ENCODE results near the gene AKT1.
"Not testable (repeated sequence)": the region's sequence is repeated elsewhere in the genome, so short reads cannot be mapped to it uniquely, and the experiment has no call there.

The AKT1 gene

DNA sequence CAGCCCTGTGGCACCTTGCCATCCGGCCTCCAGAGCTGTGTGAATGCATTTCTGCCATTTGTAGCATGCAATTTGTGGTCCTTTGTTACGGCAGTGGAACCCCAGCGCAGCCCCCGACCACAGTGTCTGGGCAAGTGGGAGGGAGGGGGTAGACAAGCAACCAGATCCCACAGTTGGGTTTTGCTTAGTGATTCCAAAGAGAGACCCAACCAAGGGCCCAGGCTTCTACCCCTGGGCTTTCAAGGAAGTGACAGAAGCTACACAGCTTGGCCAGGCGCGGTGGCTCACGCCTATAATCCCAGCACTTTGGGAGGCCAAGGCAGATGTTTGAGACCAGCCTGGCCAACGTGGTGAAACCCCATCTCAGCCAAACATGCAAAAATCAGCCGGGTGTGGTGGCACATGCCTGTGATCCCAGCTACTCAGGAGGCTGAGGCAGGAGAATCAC, 23.2 kb upstream of the AKT1 start:
- no peak for DNase-seq (ENCODE audit: low read depth in 2 of 2)

DNA sequence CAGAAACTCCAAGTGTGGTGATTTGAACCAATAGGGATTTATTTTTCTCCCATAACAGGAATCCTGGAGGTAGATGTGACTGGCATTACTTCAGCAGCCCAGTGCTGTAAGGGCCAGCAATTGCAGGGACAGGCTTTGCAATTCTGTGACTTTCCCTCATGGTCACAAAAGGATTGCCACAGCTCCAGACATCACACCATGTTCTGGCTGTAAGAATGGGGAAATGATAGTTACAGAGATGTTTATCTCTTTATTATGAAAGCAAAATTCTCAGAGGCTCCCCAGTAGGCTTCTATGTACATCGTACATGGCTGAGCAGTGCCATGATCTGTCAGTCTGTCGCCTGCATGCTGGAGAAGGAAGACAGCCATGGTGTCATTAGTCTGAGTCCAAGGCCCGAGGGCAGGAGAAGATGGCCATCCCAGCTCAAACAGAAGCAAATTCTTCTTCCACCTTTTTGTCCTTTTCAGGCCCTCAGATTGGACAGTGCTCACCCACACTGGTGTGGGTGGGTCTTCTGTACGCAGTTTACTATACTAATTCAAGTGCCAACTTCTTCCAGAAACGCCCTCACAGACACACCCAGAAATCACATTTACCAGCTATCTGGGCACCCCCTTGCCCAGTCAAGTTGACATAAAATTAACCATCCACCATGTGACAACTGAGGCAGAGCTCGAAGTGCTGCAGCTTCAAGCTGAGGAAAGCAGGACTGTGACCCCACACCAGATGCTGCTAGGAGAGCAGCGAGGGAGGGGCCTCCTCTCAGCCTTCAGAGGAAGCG, 22.6 kb upstream of the AKT1 start:
- DNase-seq (ENCODE audit: low read depth in 2 of 2) = no peak

DNA sequence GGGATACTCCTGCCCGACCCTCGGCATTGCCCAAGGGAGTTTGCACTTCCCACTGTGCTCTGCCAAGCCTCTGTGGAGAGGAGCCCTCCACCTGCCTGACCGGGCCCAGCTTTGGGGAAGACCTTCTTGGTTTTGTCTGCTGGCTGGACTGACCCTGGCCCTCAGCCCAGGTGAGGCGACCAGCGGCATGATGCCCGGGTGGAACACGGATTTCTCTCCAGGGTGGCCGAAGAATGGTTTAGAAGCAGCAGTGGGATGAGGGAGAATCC, 21.0 kb upstream of the AKT1 start:
- DNase-seq (ENCODE audit: low read depth in 2 of 2) = no peak

DNA sequence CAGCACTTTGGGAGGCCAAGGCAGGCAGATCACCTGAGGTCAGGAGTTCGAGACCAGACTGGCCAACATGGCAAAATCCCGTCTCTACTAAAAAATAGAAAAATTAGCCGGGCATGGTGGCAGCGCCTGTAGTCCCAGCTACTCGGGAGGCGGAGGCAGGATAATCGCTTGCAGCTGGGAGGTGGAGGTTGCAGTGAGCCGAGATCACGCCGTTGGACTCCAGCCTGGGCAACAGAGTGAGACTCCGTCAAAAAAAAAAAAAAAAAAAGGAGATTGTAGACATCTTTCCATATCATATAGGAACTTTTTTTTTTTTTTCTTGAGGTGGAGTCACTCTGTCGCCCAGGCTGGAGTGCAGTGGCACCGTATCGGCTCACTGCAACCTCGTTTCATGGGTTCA, 19.2 kb upstream of the AKT1 start:
- not testable (repeated sequence) for DNase-seq (ENCODE audit: low read depth in 2 of 2)

DNA sequence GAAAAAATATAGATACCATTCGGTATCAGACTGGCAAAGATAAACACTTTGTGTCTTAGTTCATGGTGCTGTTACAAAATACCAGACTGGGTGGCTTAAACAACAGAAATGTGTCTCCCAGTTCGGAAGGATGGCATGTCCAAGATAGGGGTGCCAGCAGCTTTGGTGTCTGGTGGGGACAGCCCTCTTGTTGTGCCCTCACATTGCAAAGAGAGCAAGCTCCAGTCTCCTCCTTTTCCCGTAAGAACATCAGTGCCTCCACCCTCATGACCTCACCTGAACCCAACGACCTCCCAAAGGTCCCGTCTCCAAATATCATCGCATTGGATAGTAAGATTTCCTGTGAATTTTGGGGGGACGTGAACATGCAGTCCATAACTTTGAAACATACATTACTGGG, 17.7 kb upstream of the AKT1 start:
- DNase-seq (ENCODE audit: low read depth in 2 of 2) = no peak

DNA sequence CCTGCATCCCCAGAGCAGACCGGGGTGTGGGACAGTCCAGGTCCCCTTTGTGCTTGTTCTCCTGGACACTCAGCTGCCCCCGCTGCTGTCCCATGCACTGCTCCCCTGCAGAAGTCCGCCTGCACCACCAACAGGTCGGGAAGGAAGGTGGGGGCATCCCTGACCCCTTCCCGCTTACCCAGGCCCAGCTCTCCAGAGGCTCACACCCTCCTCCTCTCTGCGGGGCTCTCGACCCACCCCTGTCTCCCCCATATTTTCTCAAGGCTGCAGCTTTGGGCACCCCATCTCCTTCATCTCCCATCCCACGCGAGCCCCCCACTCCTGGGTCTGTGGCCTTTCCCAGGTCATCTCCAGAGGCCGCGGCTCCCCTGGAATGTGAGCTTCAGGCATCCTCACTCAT, 14.8 kb upstream of the AKT1 start:
- DNase-seq (ENCODE audit: low read depth in 2 of 2) = no peak

DNA sequence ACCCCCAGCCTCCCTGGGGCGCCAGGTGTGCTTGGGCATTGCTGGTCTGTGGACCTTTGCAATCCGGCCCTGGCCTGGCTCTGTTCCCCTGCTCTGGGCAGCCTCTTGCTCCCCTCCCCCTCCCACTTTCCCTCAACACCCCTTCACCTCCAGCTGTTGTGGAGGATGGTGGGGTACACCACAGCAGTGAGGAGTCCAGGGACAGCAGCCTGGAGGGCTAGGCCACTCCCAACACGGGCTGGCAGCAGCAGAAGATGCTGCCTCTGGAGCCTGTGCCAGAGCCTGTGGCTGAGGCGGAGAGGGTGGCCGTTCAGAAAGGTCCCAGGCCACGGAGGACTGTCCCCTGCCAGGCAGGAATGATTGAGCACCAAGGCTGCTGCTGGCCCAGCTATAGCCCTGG, 12.9 kb upstream of the AKT1 start:
- no peak for DNase-seq (ENCODE audit: low read depth in 2 of 2)

DNA sequence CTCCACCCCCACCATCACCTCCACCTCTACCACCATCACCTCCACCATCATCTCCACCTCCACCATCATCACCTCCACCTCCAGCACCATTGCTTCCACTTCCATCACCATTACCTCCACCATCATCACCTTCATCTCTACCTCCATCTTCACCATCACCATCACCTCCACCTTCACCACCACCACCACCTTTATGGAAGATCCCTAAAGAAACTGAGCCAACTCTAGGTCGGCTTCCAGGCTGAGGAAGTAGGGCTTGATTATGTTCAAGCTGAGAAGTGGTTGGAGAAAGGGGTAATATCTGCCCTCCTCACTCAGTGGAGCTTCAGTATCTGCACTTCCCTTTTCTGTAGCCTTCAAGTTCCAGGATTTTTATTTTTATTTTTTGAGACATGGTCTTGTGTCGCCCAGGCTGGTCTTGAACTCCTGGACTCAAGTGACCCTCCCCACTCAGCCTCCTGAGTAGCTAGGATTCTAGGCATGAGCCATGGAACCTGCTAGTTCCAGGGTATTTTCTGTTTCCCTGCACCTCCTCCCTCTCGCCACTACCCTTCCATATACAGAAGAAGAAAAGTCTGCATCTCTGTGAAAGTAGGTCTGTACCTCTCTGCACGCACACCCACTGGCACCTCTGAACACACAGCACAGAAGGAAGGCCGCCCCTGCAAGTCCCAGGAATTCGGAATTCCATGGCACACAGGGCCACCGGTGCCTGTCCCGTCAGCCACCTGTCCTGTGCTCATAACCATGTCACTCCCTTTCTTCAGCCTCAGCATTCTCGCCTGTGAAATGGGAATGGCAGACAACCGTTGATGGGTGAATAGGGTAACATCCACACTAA, 11.3 kb upstream of the AKT1 start:
- no peak for DNase-seq (ENCODE audit: low read depth in 2 of 2)

DNA sequence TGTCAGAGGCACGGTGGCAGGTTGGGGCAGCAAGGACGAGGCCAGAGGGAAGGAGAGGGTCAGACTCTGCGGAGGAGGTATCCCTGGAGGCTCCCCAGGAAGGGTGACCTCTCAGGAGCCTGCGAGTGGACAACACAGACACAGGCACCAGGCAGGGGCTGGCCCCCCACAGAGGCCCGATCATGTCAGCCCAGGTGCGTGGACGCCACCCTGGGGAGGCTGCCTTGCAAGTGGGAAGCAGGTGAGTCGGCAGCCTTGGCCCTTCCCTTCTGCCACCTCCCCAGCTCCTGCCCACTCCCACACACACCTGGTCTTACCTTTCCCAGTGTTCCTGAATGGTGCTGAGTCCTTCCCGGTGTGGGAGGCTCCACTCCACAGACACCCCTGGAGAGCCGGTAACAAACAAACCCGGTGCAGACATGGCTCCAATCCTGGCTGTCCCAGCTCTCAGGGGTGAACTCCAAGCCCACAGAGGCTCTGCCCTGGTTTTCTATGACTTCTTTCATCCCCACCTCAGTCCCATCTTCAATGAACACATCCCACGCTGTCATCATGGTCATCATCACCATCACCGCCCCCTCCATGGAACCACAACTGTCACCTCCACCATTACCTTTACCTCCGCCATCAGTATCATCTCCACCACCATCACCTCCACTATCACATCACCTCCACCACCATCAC, 10.5 kb upstream of the AKT1 start:
- DNase-seq (ENCODE audit: low read depth in 2 of 2) = no peak

DNA sequence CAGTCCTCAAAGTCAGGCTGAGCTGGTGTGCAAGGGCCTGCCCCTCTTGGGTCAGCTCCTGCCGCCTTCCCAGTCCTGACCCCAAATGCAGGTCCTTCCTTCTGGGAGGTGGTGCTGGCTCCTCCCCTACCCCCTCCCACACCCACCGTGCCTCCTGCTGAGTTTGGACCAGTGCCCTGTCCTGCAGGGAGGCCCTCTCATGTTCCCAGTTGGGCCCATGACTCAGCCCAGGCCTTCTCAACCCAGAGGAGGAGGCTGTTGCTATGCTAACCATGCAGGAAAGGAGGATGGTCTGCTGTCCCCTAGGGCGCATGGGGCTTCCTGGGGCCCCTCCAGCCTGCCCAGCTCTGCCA, 9.8 kb upstream of the AKT1 start:
- DNase-seq (ENCODE audit: low read depth in 2 of 2) = no peak

DNA sequence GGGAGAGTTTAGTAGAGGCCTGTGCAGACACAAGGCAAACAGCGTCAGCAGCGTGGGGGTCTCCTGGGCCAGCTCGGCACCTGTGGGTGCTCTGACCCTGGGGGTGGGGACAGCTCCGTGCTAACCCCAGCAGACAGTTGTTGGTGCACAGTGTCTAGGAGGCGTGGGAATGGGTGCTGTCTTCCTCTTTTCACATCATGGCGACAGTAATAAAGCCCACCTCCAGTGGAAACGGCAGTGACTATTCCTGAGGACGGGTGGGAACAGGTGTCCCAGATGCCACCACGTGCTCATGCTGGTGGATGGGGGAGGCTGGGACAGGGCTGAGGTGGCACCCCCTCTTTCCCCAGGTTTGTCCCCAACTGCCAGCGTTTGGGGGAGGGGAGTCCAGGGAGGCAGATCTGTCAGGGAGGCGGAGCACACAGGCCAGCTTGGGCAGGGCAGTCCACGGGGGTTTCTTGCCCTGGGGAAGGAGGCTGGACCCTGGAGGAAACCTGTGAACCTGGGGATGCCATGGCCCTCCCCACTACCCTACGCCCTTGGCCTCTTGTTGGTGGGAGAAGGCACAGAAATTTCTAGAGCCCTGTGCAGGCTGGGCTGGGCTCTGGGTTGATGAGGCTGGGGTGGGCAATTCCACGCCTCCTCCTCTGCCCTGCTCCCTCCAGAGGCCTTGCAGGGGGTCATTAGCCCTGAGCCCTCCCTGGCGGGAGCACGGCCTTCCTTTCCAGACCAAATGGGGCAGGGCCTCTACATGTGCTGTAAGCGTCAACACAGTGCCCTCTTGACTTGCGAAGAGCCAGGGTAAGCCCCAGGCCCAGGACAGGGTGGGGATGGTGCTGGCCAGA, 9.2 kb upstream of the AKT1 start:
- no peak for DNase-seq (ENCODE audit: low read depth in 2 of 2)

DNA sequence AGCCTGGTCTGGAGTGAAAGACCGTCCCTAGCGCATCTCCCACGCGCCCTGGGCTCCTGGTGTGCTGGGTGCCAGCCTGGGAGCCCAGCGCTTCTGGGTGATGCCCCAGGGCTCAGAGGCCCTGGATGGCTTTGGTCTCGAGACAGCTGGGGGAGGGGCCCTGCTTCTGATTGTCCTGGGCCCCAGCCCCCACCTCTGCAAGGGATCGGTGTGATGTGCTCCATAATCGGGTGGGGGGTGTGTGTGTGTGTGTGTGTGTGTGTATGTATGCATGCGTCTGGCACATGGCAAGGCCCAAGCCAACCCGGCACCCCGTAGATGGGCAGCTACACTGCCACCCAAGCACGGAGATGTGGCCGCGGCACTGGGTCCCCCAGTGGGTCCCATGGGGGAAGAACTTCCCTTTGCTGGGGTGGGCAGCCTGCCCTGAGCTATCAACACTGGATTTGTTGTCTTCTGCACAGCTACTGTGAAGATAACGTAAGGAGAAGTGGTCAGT, 8.4 kb upstream of the AKT1 start:
- no peak for DNase-seq (ENCODE audit: low read depth in 2 of 2)

DNA sequence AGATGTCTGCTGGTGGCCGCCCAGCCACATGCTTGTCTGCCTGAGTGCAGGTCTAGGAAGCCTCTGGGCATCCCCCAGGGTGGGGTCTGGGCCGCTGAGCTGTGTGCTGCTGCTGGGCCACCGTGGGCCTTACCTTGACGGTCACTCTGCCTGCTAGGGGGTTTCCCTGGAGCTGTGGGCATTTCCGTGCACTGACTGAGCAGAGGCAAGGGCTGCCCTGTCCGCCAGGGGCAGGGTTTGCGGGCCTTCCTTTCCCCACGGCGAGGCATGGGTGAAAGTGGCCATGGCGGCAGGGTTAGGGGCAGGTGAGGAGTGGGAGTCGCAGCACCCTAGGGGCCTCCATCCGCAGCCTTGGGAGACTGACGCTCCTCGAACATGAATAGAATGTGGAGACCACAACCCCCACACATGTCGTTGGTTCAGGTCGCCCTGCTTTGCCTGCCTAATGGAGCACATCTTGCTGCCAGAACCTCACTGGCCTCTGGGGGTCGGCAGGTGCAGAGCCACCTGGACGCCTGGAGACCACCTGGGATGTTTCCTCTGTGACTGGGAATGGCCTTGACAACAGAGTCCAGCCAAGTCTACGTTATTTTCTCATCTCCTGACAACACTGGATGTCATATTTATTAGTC, 7.8 kb upstream of the AKT1 start:
- no peak for DNase-seq (ENCODE audit: low read depth in 2 of 2)

DNA sequence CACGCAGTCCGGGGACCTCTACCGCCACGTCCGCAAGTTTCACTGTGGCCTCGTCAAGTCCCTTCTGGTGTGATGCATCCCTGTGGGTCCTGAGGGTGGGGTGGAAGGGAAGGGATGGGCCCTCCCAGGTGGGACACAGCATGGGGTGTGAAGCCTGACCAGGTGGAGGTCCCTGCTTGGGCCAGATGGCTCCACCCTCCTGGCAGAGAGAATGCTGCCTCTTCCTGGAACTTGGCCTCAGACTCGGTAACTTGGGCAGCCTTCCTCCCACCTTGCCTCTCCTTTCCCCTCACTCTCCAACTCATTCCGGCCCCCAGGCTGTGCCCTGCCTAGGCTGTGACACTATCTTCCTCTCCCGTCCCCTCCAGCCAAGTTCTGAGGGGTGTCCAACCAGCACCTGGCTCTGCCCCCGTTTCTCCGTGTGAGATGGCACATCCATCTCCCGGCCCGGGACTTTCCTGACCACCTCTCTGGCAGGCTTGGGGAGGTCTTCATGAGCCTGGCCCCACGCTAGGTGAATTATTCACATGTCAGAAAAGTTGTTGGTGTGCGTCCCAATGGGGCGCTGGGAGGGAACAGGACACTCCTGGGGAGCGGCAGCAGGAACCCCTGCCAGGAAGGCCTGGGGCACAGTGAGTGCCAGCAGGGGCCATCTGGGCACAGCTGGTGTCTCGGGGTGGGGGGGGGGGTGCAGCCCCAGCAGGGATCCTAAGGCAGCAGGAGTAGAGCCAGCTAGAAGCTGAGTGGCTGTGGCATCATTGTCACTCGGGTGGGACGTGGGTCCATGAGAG, 7.0 kb upstream of the AKT1 start:
- DNase-seq (ENCODE audit: low read depth in 2 of 2) = no peak

DNA sequence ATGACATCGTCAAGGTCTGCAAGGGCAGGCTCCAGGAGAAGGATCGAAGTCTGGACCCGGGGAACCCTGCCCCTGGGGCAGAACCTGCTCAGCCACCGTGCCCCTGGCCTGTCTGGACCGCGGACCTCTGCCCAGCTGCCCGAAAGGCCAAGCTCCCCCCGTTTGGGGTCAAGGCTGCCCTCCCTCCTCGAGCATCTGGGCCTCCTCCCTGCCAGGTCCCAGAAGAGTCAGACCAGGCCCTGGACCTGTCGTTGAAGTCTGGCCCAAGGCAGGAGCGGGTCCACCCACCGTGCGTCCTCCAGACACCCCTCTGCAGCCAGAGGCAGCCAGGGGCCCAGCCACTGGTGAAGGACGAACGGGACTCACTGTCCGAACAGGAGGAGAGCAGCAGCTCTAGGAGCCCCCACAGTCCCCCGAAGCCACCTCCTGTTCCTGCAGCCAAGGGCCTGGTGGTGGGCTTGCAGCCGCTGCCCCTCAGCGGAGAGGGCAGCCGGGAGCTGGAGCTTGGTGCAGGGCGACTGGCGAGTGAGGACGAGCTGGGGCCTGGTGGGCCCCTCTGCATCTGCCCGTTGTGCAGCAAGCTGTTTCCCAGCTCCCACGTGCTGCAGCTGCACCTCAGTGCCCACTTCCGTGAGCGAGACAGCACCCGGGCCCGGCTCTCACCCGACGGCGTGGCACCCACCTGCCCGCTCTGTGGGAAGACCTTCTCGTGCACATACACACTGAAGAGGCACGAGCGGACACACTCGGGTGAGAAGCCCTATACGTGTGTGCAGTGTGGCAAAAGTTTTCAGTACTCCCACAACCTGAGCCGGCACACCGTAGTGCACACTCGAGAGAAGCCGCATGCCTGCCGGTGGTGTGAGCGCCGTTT, 6.2 kb upstream of the AKT1 start:
- no peak for DNase-seq (ENCODE audit: low read depth in 2 of 2)

DNA sequence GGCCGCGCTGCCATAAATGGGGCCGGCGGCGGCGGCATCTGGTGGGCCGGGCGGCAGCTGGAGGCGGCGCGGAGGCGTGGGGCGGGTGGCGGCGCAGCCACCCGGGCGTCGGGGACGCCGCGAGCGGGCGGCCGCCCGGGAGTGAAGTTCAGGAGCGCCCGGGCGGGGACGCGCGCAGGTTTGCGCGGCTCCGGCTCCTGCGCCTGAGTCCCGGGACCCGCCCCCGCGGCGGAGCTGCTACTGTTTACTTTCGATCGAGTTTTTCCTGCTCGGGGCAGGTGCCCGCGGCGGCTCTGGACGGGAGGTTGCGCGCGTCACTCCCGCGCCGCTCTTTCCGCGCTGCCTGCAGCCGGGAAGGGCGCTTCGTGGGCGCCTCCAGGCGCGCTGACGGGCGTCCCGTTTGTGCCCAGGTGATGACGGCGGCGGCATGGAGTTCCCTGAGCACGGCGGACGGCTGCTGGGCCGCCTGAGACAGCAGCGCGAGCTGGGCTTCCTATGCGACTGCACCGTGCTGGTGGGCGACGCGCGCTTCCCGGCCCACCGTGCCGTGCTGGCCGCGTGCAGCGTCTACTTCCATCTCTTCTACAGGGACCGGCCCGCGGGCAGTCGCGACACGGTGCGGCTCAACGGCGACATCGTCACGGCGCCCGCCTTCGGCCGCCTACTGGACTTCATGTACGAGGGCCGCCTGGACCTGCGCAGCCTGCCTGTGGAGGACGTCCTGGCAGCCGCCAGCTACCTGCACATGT, 5.4 kb upstream of the AKT1 start, which contains the start of gene ZBTB42:
TSS of gene ZBTB42 (plus strand) at position 331 of the 749 bp plus-strand sequence. CDS start at position 428, 97 bp downstream.
- peak; percentile 45 to 51 for DNase-seq (ENCODE audit: low read depth in 2 of 2)

DNA sequence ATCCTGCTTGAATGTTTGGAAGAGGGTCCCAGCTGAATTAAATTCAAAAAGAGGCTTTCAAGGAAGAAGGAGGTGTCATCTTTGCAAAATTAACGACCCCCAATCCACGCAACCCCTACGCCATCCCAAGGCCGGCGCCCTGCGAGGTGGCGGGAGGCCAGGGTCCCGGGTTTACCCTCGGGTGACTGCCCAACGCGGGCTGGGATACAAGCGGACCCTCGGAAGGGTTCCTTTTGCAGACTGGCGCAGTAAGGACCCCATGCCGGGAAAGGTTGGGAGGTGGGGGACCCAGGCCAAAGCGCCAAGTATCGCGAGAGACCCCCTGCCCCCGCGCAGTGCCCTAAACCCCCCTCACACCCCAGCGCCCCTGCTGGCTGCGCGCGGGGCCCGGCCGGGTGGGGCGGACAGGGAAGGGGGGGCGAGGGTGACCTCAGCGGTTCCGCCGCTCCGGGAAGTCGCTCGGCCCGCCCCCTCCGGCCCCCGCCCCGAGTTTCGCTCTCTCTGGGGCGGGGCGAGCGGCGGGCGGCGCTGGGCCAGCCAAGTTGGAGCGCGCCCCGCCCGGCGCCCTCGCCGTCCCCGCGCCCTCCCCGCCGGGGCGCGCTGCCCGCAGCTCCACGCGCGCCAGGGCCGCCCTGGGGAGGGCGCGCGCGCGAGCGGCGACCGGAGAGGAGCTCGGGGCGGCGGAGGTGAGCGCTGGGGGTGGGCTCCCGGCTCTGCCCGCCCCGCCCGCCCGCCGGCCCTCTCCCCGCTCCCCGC, 4.6 kb upstream of the AKT1 start:
- peak; percentile 64 to 74 for DNase-seq (ENCODE audit: low read depth in 2 of 2)
